Panc1 (cell line): Measurements from ENCODE around the gene UVSSA. TPM values are rescaled to one million over a fixed set of nuclear protein-coding genes. Genes with fewer than 3 reads are reported as not detected.

Experiments used
- ATAC-seq: fragments of 200-7000 bp; cut with Tn5 transposase; 2 replicates; pipeline ENCODE4 v1.9.1; 2020; ENCODE audit warnings: mild to moderate bottlenecking, moderate library complexity
- BruUV-seq: library from RNA; stranded (reverse); fragments of 400-500 nt; replicated peaks from 2 replicates; lab custom pipeline; 2021; lab: Mats Ljungman, UMichigan
- CTCF ChIA-PET: fragments of 300-600 bp; sonication (Branson Sonifier 250); formaldehyde crosslinking; loops from one replicate; lab custom pipeline; 2022; ENCODE audit warnings: antibody characterized with exemption; lab: Charles Lee
- POLR2A ChIA-PET: fragments of 300-600 bp; sonication (Branson Sonifier 250); formaldehyde crosslinking; loops from one replicate; lab custom pipeline; 2022; ENCODE audit warnings: antibody characterized with exemption; lab: Charles Lee
- DNase-seq: peaks from one replicate; pipeline ENCODE4 v3.0.0-alpha.2; 2010; ENCODE audit warnings: low read depth, low spot score
- H3K27ac ChIP-seq: 2 replicates; pipeline ENCODE4 v1.5.1; 2011; ENCODE audit warnings: mild to moderate bottlenecking, low read length, inconsistent platforms
- H3K27me3 ChIP-seq: fragments of 200-500 bp; sonication (Bioruptor generic); 2 replicates; pipeline ENCODE4 v1.6.0; 2014; ENCODE audit warnings: low read length, inconsistent platforms; ENCODE audit not compliant: control insufficient read depth, insufficient read depth
- H3K36me3 ChIP-seq: fragments of 200-500 bp; sonication (Bioruptor generic); 2 replicates; pipeline ENCODE4 v1.5.1; 2014; ENCODE audit warnings: inconsistent platforms, mild to moderate bottlenecking, low read length, moderate library complexity; ENCODE audit not compliant: control insufficient read depth, insufficient read depth
- H3K4me1 ChIP-seq: 2 replicates; pipeline ENCODE4 v1.5.1; 2011; ENCODE audit warnings: inconsistent platforms, mild to moderate bottlenecking, low read length, moderate library complexity; ENCODE audit not compliant: control insufficient read depth, insufficient read depth
- H3K4me3 ChIP-seq, 2 experiments: 2 replicates each; pipeline ENCODE4 v1.5.1; 2011 to 2012; ENCODE audit warnings: low read depth in 2 of 2, low read length in 2 of 2, mild to moderate bottlenecking in 2 of 2, inconsistent platforms in 1 of 2, moderate library complexity in 1 of 2
- H3K9me3 ChIP-seq: fragments of 200-500 bp; sonication (Bioruptor generic); 2 replicates; pipeline ENCODE4 v1.5.1; 2014; ENCODE audit warnings: low read depth, mild to moderate bottlenecking, inconsistent platforms, low read length, moderate library complexity; ENCODE audit not compliant: control insufficient read depth, insufficient read depth
- POLR2AphosphoS5 ChIP-seq: IDR thresholded peaks from 2 replicates; pipeline ENCODE4 v1.6.1; 2012; ENCODE audit warnings: mild to moderate bottlenecking, low read depth, low read length, moderate library complexity
- SIN3A ChIP-seq: IDR thresholded peaks from 2 replicates; pipeline ENCODE4 v1.6.1; 2012; ENCODE audit warnings: low read depth, mild to moderate bottlenecking, low read length, moderate library complexity, borderline replicate concordance; ENCODE audit not compliant: insufficient read depth
- TCF7L2 ChIP-seq: IDR thresholded peaks from 2 replicates; pipeline ENCODE4 v1.6.1; 2011; ENCODE audit warnings: mild to moderate bottlenecking, low read depth, low read length, inconsistent platforms
- in situ Hi-C: cut with HindIII; loops from 2 replicates; pipeline ENCODE4 v1.10.0; 2016; ENCODE audit warnings: low sequenced_read_pairs, low pct_unique_long_range_greater_than_20kb
- intact Hi-C: fragments of 100-400 bp; cut with micrococcal nuclease; formaldehyde crosslinking; loops from one replicate; pipeline ENCODE4 v1.10.0; 2022; ENCODE audit not compliant: unreplicated experiment
- total RNA-seq: library from RNA; stranded (reverse); gene quantifications from one replicate; pipeline ENCODE4 v1.2.1, GENCODE V29; 2021; ENCODE audit not compliant: unreplicated experiment
- TF ChIP-seq, protein P1 (sequence below): fragments of 450-650 bp; IDR thresholded peaks from 2 replicates; pipeline ENCODE4 v1.5.1; 2017; ENCODE audit warnings: mild to moderate bottlenecking
- TF ChIP-seq, protein P2 (sequence below), 2 experiments: IDR thresholded peaks; 2 replicates each; pipeline ENCODE4 v1.6.1; 2011 to 2012; ENCODE audit warnings: low read depth in 2 of 2, control low read depth in 1 of 2, low read length in 1 of 2, mild to moderate bottlenecking in 1 of 2, moderate library complexity in 1 of 2; ENCODE audit not compliant: insufficient read depth in 1 of 2

UVSSA gene
- total RNA-seq, 1 experiment from 2014 or later: 23.4 TPM

DNA sequence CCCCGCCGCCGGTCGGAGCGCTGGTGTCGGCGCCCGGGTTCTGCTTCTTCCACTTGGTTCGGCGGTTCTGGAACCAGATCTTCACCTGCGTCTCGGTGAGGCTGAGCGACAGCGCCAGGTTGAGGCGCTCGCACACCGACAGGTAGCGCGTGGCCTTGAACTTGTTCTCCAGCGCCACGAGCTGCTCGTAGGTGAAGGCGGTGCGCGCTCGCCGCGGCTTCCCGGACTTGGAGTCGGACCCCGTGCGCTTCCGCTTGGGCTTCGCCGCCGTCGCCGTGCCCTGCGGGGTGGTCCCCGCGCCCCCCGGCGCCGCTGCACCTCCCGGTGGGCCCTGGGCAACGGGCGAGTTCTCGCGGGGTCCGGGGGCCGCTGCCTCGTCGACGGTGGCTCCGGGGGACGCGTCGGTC lies 56.2 kb downstream of the UVSSA start:
- POLR2A ChIA-PET: no interaction called here

DNA sequence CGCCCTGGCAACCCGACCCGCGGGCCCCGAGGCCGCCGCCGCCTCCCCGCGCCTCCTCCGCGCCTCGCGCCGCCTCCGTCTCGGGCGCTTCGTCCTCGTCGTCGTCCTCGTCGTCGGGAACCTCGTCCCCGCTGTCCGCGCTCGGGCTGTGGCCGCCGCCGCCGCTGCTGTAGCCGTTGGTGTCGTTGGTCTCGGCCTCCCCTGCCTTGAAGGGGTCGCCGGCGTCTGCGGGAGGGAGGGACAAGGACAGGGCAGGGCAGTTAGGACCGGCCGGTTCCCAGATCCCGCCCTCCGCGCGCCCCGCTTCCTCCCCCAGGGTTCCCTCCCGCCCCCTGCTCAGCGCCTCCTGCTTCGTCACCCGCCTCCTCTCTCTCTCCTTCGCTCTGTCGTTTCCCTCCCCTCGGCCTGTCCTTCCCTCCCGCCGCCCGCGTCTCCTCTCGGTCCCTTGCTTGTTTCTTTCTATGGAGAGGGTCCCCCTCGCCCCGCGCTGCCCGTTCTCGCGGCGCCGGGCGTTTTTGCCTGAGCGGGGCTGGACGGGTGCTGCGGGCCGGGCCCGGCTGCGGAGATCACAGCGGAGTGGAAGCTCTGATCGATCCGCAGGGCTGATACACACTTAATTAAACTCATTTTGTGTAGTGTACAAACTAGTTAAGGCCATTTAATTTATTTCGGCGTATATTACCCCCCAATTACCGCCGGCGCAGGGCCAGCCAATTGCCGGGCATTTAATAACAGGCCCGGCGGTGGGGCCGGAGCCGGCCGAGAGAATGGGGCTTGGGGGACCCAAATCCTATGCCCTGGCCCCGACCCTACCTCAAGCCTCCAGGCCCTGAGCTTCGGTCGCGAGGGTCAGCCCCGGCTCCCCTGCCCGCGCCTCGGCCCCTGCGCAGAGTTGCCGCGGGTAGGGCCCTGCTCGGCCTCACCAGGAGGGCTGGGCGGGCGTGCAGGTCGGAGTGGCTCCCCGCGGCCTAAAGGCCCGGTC lies 56.9 kb downstream of the UVSSA start:
- no peak for TF ChIP-seq TCF7L2
- TF ChIP-seq, protein P1, sequence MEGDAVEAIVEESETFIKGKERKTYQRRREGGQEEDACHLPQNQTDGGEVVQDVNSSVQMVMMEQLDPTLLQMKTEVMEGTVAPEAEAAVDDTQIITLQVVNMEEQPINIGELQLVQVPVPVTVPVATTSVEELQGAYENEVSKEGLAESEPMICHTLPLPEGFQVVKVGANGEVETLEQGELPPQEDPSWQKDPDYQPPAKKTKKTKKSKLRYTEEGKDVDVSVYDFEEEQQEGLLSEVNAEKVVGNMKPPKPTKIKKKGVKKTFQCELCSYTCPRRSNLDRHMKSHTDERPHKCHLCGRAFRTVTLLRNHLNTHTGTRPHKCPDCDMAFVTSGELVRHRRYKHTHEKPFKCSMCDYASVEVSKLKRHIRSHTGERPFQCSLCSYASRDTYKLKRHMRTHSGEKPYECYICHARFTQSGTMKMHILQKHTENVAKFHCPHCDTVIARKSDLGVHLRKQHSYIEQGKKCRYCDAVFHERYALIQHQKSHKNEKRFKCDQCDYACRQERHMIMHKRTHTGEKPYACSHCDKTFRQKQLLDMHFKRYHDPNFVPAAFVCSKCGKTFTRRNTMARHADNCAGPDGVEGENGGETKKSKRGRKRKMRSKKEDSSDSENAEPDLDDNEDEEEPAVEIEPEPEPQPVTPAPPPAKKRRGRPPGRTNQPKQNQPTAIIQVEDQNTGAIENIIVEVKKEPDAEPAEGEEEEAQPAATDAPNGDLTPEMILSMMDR: no peak
- TF ChIP-seq SIN3A: no peak
- Histone ChIP-seq H3K27ac (no peak overlapping the region), H3K36me3 (no peaks in the 10 kb centered on the region), H3K27me3 (no peaks in the 10 kb centered on the region), H3K9me3 (no peaks in the 10 kb centered on the region), H3K4me1 (no peaks in the 10 kb centered on the region), H3K4me3 (no peak overlapping the region)
- ATAC-seq: no peak
- no peak for DNase-seq
- in situ Hi-C loops (no loop called here), intact Hi-C loops (no loop called here)
- ChIA-PET CTCF (no interaction called here), POLR2A (no interaction called here)
- no TSS peak for BruUV-seq

More for the DNA sequence above, 56.2 kb downstream of the UVSSA start:
- Histone ChIP-seq H3K9me3 (no peaks in the 10 kb centered on the region), H3K27me3 (no peaks in the 10 kb centered on the region), H3K4me3 (no peak overlapping the region), H3K4me1 (no peaks in the 10 kb centered on the region), H3K36me3 (no peaks in the 10 kb centered on the region), H3K27ac (no peak overlapping the region)
- no TSS peak for BruUV-seq
- TF ChIP-seq SIN3A (no peak), POLR2AphosphoS5 (no peak), TCF7L2 (no peak)
- TF ChIP-seq, protein P2, sequence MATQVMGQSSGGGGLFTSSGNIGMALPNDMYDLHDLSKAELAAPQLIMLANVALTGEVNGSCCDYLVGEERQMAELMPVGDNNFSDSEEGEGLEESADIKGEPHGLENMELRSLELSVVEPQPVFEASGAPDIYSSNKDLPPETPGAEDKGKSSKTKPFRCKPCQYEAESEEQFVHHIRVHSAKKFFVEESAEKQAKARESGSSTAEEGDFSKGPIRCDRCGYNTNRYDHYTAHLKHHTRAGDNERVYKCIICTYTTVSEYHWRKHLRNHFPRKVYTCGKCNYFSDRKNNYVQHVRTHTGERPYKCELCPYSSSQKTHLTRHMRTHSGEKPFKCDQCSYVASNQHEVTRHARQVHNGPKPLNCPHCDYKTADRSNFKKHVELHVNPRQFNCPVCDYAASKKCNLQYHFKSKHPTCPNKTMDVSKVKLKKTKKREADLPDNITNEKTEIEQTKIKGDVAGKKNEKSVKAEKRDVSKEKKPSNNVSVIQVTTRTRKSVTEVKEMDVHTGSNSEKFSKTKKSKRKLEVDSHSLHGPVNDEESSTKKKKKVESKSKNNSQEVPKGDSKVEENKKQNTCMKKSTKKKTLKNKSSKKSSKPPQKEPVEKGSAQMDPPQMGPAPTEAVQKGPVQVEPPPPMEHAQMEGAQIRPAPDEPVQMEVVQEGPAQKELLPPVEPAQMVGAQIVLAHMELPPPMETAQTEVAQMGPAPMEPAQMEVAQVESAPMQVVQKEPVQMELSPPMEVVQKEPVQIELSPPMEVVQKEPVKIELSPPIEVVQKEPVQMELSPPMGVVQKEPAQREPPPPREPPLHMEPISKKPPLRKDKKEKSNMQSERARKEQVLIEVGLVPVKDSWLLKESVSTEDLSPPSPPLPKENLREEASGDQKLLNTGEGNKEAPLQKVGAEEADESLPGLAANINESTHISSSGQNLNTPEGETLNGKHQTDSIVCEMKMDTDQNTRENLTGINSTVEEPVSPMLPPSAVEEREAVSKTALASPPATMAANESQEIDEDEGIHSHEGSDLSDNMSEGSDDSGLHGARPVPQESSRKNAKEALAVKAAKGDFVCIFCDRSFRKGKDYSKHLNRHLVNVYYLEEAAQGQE (IDR thresholded peaks at IDR 0.05; ENCODE audit: insufficient read depth in 1 of 2, low read depth in 2 of 2, low read length in 1 of 2): no peak
- TF ChIP-seq, protein P1: no peak
- CTCF ChIA-PET: no interaction called here
- intact Hi-C loops: no loop called here
- in situ Hi-C loops: no loop called here
- ATAC-seq: no peak
- no peak for DNase-seq
